NCI-H2196 (cell line): ENCODE data around the gene HLA-DOB.
A peak's percentile ranks its signal among the peaks of the same experiment; 100 is the strongest.

Experiments used
- DNase-seq: peaks from one replicate; lab custom pipeline; 2025; ENCODE audit not compliant: unreplicated experiment; lab: John Stamatoyannopoulos, UW

HLA-DOB gene

GRCh38 chr6:32816746-32817204 lies at the start of gene HLA-DOB:
Gene HLA-DOB (minus strand): TSS chr6:32817002. CDS start chr6:32816951, 51 bp downstream.
- no peak for DNase-seq

GRCh38 chr6:32865724-32866443 lies 49.1 kb upstream of the HLA-DOB start:
- no peak for DNase-seq

GRCh38 chr6:32862725-32863124 lies 45.9 kb upstream of the HLA-DOB start:
- no peak for DNase-seq

- no peak for DNase-seq
These were observed 43.9 kb upstream of the HLA-DOB start for GRCh38 chr6:32860674-32861073.

- DNase-seq = no peak
These were observed 41.4 kb upstream of the HLA-DOB start for GRCh38 chr6:32858194-32858593.

- DNase-seq = no peak
These were observed 40.5 kb upstream of the HLA-DOB start for GRCh38 chr6:32857156-32857891.

- DNase-seq = no peak
These were observed 38.8 kb upstream of the HLA-DOB start for GRCh38 chr6:32855467-32856174.

GRCh38 chr6:32854376-32855178 lies 37.8 kb upstream of the HLA-DOB start:
- DNase-seq = peak; percentile 13

- DNase-seq = peak; percentile 96
These were observed 37.0 kb upstream of the HLA-DOB start, which contains the start of the genes PSMB9 and TAP1 for GRCh38 chr6:32853541-32854375. Gene PSMB9 (plus strand): TSS chr6:32854192. CDS start chr6:32854230, 38 bp downstream. Gene TAP1 (minus strand): TSS chr6:32853704. CDS start chr6:32853636, 68 bp downstream.

GRCh38 chr6:32852844-32853540 lies 36.2 kb upstream of the HLA-DOB start:
- no peak for DNase-seq

- no peak for DNase-seq
These were observed 35.4 kb upstream of the HLA-DOB start for GRCh38 chr6:32852018-32852843.

- no peak for DNase-seq
These were observed 34.2 kb upstream of the HLA-DOB start for GRCh38 chr6:32851025-32851424.

- DNase-seq = no peak
These were observed 32.3 kb upstream of the HLA-DOB start for GRCh38 chr6:32849126-32849525.

- no peak for DNase-seq
These were observed 31.0 kb upstream of the HLA-DOB start for GRCh38 chr6:32847795-32848194.

GRCh38 chr6:32847004-32847403 lies 30.2 kb upstream of the HLA-DOB start:
- DNase-seq = no peak

GRCh38 chr6:32845384-32845884 lies 28.6 kb upstream of the HLA-DOB start:
- no peak for DNase-seq

GRCh38 chr6:32844839-32845383 lies 28.1 kb upstream of the HLA-DOB start:
- no peak for DNase-seq
